ENCODE measurements around the gene BTBD16.

The BTBD16 gene

DNA sequence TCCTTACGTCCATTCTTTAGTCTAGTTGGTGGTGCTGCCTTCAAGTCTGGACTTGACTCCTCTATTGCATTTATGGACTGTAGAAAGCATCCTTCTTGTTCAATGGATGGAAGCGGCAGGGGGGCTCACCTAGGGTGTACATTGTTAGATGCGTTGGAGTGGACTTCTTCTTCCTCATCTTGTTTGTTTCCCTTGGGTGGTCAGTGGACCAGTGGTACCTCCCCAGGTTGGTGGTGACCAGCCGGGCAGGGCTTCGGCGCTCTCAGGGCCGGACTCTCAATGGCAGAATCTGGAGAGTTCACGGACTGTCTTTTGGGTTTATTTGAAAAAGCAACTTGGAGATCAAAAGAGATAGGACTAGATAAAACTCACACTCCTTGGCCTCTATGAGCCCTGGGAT, 6.2 kb upstream of the BTBD16 start:
- Histone ChIP-seq H3K23ac (ENCODE audit: low read depth, low read length, poor library complexity) (no peak overlapping the region), H2BK12ac (ENCODE audit: low read length) (no peak overlapping the region), H3K4me2 (ENCODE audit: insufficient read depth, low read length, poor library complexity, severe bottlenecking) (no peak overlapping the region), H4K91ac (ENCODE audit: low read depth, low read length, poor library complexity) (no peak overlapping the region), H2AK5ac (ENCODE audit: low read depth, low read length) (no peak overlapping the region), H2BK120ac (ENCODE audit: low read depth, low read length) (no peak overlapping the region), H3K9ac (ENCODE audit: low read depth, low read length, poor library complexity) (no peak overlapping the region), H3K27me3 (ENCODE audit: control insufficient read depth in 3 of 3, insufficient read depth in 3 of 3, low read depth in 1 of 3, low read length in 3 of 3) (no peaks in the 10 kb centered on the region), H3K9me3 (replicated peaks in 1 of 2; ENCODE audit: control insufficient read depth in 2 of 2, insufficient read depth in 1 of 2, low read depth in 1 of 2, low read length in 2 of 2) (peaks cover 4 to 25% of the 10 kb centered on the region in 2 donors), H4K8ac (ENCODE audit: low read depth, low read length) (no peak overlapping the region), H3K36me3 (replicated peaks in 1 of 2; ENCODE audit: control insufficient read depth in 2 of 2, insufficient read depth in 2 of 2, low read length in 2 of 2) (peaks cover 0 to 6% of the 10 kb centered on the region in 2 donors), H3K4me1 (ENCODE audit: control insufficient read depth in 2 of 2, insufficient read depth in 1 of 2, low read depth in 1 of 2, low read length in 2 of 2) (no peaks in the 10 kb centered on the region), H2BK15ac (ENCODE audit: low read length) (no peak overlapping the region), H3K18ac (ENCODE audit: low read length) (no peak overlapping the region), H3K4me3 (ENCODE audit: low read length in 2 of 2) (no peak overlapping the region), H2AFZ (ENCODE audit: low read length) (no peak overlapping the region), H2BK5ac (ENCODE audit: low read length) (no peak overlapping the region), H3K4ac (ENCODE audit: low read length) (no peak overlapping the region), H3K14ac (ENCODE audit: low read length) (no peak overlapping the region), H3K79me1 (ENCODE audit: low read depth, low read length) (no peaks in the 10 kb centered on the region), H3K27ac (replicated peaks; ENCODE audit: low read length) (no peak overlapping the region)
- no CpG with 5 or more reads among the region's 8 CpGs for WGBS, 2 donors (ENCODE audit: extremely low coverage in 2 of 2, insufficient read length in 2 of 2, insufficient replicate concordance in 1 of 2)
- DNase-seq (ENCODE audit: low spot score): no peak

DNA sequence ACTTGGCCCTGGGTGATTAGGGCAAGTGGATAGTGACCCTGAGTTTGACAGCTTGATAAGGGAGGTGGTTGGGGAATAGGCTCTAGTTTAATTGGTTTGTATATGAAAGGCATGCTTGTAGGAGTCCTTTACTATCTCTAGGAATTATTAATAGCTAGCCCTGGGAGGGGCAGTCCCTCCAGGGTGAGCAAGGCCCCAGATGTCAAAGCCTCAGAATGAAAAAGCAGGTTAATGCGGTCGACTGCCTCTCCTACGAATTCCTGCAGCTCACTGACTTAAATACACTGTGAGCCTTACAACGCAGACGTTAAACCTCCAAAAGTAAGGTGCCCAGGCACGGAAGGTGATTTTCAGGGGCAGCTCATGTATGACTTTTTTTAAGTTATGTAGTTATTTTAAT, 5.2 kb upstream of the BTBD16 start:
- no peak overlapping the region for H3K23ac ChIP-seq (ENCODE audit: low read depth, low read length, poor library complexity)
- H3K4me2 ChIP-seq (ENCODE audit: insufficient read depth, low read length, poor library complexity, severe bottlenecking): no peak overlapping the region
- no peak overlapping the region for H3K18ac ChIP-seq (ENCODE audit: low read length)
- H3K14ac ChIP-seq (ENCODE audit: low read length): no peak overlapping the region
- H3K4me3 ChIP-seq (ENCODE audit: low read length in 2 of 2): no peak overlapping the region
- H3K79me1 ChIP-seq (ENCODE audit: low read depth, low read length): no peaks in the 10 kb centered on the region
- no CpG with 5 or more reads among the region's 6 CpGs for WGBS, 2 donors (ENCODE audit: extremely low coverage in 2 of 2, insufficient read length in 2 of 2, insufficient replicate concordance in 1 of 2)
- H3K4ac ChIP-seq (ENCODE audit: low read length): no peak overlapping the region
- H2BK5ac ChIP-seq (ENCODE audit: low read length): no peak overlapping the region
- H3K9me3 ChIP-seq (replicated peaks in 1 of 2; ENCODE audit: control insufficient read depth in 2 of 2, insufficient read depth in 1 of 2, low read depth in 1 of 2, low read length in 2 of 2): peaks cover 4 to 25% of the 10 kb centered on the region in 2 donors
- no peak overlapping the region for H3K27ac ChIP-seq (replicated peaks; ENCODE audit: low read length)
- H2BK12ac ChIP-seq (ENCODE audit: low read length): no peak overlapping the region
- no peaks in the 10 kb centered on the region for H3K4me1 ChIP-seq (ENCODE audit: control insufficient read depth in 2 of 2, insufficient read depth in 1 of 2, low read depth in 1 of 2, low read length in 2 of 2)
- no peak overlapping the region for H2AFZ ChIP-seq (ENCODE audit: low read length)
- H3K9ac ChIP-seq (ENCODE audit: low read depth, low read length, poor library complexity): no peak overlapping the region
- no peak overlapping the region for H2AK5ac ChIP-seq (ENCODE audit: low read depth, low read length)
- no peak overlapping the region for H4K91ac ChIP-seq (ENCODE audit: low read depth, low read length, poor library complexity)
- H4K8ac ChIP-seq (ENCODE audit: low read depth, low read length): no peak overlapping the region
- H3K36me3 ChIP-seq (replicated peaks in 1 of 2; ENCODE audit: control insufficient read depth in 2 of 2, insufficient read depth in 2 of 2, low read length in 2 of 2): peaks cover 0 to 6% of the 10 kb centered on the region in 2 donors
- no peak overlapping the region for H2BK15ac ChIP-seq (ENCODE audit: low read length)
- no peak for DNase-seq (ENCODE audit: low spot score)
- no peak overlapping the region for H2BK120ac ChIP-seq (ENCODE audit: low read depth, low read length)
- no peaks in the 10 kb centered on the region for H3K27me3 ChIP-seq (ENCODE audit: control insufficient read depth in 3 of 3, insufficient read depth in 3 of 3, low read depth in 1 of 3, low read length in 3 of 3)

DNA sequence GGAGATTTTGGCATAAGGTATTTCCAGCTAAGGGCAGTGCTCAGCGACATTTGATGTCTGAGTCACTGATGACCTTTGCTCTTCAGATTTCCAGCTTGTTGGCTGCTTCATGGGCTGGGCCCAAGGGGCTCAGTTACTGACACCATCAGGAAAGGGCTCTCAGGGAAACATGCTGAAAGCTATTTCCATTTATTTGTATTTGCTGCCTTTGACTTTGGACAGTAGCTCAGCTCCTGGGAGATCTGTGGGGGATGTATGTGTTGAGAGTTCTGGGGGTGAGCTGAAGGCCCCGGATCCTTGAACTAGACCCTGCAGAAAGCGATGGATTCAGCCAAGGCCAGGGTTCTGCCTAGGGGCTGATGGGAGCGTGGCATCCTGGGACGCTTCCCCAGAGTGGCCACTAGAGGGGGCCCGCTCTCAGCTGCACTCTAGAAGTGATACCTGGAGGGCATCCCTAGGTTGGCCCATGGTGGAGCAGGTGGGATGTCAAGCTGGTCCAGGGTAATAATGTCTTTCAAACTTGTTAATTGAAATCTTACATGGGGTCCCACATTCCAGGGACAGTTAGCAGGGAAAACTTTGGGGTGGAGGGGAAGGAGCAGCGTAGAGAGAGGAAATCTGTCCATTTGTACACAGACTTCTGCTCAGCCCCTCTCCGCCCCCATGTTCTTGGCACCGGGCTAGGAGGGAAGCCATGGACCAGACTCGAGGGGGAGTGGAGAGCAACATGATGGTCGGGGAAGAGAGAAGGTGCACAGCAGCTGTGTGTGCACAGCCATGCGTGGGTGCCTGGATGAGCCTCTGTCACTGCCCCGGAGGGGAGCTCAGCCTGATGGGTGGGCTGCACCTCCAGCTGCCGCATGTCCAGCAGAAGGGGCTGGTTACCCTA, 3.0 kb upstream of the BTBD16 start:
- Histone ChIP-seq H3K27me3 (ENCODE audit: control insufficient read depth in 3 of 3, insufficient read depth in 3 of 3, low read depth in 1 of 3, low read length in 3 of 3) (no peaks in the 10 kb centered on the region), H2AFZ (ENCODE audit: low read length) (peak overlapping the region; percentile 68), H3K4ac (ENCODE audit: low read length) (no peak overlapping the region), H3K9ac (ENCODE audit: low read depth, low read length, poor library complexity) (no peak overlapping the region), H3K36me3 (replicated peaks in 1 of 2; ENCODE audit: control insufficient read depth in 2 of 2, insufficient read depth in 2 of 2, low read length in 2 of 2) (peaks cover 0 to 4% of the 10 kb centered on the region in 2 donors), H2BK120ac (ENCODE audit: low read depth, low read length) (no peak overlapping the region), H2BK15ac (ENCODE audit: low read length) (no peak overlapping the region), H4K8ac (ENCODE audit: low read depth, low read length) (no peak overlapping the region), H2AK5ac (ENCODE audit: low read depth, low read length) (no peak overlapping the region), H2BK12ac (ENCODE audit: low read length) (no peak overlapping the region), H2BK5ac (ENCODE audit: low read length) (no peak overlapping the region), H3K4me1 (ENCODE audit: control insufficient read depth in 2 of 2, insufficient read depth in 1 of 2, low read depth in 1 of 2, low read length in 2 of 2) (no peaks in the 10 kb centered on the region), H3K14ac (ENCODE audit: low read length) (no peak overlapping the region), H3K18ac (ENCODE audit: low read length) (no peak overlapping the region), H3K9me3 (replicated peaks in 1 of 2; ENCODE audit: control insufficient read depth in 2 of 2, insufficient read depth in 1 of 2, low read depth in 1 of 2, low read length in 2 of 2) (peaks cover under 1 to 10% of the 10 kb centered on the region in 2 donors), H3K4me2 (ENCODE audit: insufficient read depth, low read length, poor library complexity, severe bottlenecking) (no peak overlapping the region), H3K4me3 (ENCODE audit: low read length in 2 of 2) (no peak overlapping the region), H3K79me1 (ENCODE audit: low read depth, low read length) (no peaks in the 10 kb centered on the region), H3K23ac (ENCODE audit: low read depth, low read length, poor library complexity) (no peak overlapping the region), H4K91ac (ENCODE audit: low read depth, low read length, poor library complexity) (no peak overlapping the region), H3K27ac (replicated peaks; ENCODE audit: low read length) (no peak overlapping the region)
- DNase-seq (ENCODE audit: low spot score): peak; percentile 36
- WGBS, 2 donors (ENCODE audit: extremely low coverage in 2 of 2, insufficient read length in 2 of 2, insufficient replicate concordance in 1 of 2): no CpG with 5 or more reads among the region's 14 CpGs

DNA sequence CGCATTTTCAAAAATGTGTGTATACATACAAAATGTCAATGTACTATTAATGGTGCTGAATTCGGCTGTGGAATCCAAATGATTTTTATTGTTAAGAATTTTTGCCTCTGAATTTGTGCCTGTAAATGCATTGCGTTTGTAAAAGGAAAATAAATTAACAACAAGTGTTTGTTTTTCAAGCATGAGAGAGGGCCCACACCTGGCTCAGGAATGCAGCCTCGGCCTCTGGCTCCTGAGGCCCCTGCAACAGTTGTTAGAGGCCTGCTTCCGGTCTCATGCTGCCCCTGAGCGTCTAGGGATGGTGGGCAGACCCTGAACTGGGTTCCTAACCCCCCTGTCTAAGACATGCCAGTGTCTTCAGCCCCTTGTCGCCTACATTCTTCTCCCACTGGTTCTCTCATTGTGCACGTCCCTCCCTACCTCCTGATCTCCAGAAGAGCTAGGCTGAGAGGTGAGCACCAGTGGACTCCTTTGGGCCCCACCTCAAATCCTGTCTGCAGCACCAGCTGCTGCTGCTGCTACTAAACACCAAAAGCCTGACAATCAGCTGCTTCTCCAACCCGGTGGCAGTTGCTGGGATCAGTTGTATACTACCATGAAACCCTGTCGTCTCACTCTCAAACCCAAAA, 1.9 kb upstream of the BTBD16 start:
- Histone ChIP-seq H3K27me3 (ENCODE audit: control insufficient read depth in 3 of 3, insufficient read depth in 3 of 3, low read depth in 1 of 3, low read length in 3 of 3) (no peaks in the 10 kb centered on the region), H3K27ac (replicated peaks; ENCODE audit: low read length) (no peak overlapping the region), H3K4me2 (ENCODE audit: insufficient read depth, low read length, poor library complexity, severe bottlenecking) (no peak overlapping the region), H2AK5ac (ENCODE audit: low read depth, low read length) (no peak overlapping the region), H3K18ac (ENCODE audit: low read length) (no peak overlapping the region), H3K36me3 (replicated peaks in 1 of 2; ENCODE audit: control insufficient read depth in 2 of 2, insufficient read depth in 2 of 2, low read length in 2 of 2) (peaks cover 0 to 2% of the 10 kb centered on the region in 2 donors), H2BK5ac (ENCODE audit: low read length) (no peak overlapping the region), H2BK15ac (ENCODE audit: low read length) (no peak overlapping the region), H4K8ac (ENCODE audit: low read depth, low read length) (no peak overlapping the region), H3K14ac (ENCODE audit: low read length) (no peak overlapping the region), H2BK120ac (ENCODE audit: low read depth, low read length) (no peak overlapping the region), H3K23ac (ENCODE audit: low read depth, low read length, poor library complexity) (no peak overlapping the region), H4K91ac (ENCODE audit: low read depth, low read length, poor library complexity) (no peak overlapping the region), H3K9me3 (replicated peaks in 1 of 2; ENCODE audit: control insufficient read depth in 2 of 2, insufficient read depth in 1 of 2, low read depth in 1 of 2, low read length in 2 of 2) (no peaks in the 10 kb centered on the region), H2BK12ac (ENCODE audit: low read length) (no peak overlapping the region), H3K4me1 (ENCODE audit: control insufficient read depth in 2 of 2, insufficient read depth in 1 of 2, low read depth in 1 of 2, low read length in 2 of 2) (no peaks in the 10 kb centered on the region), H3K9ac (ENCODE audit: low read depth, low read length, poor library complexity) (no peak overlapping the region), H3K79me1 (ENCODE audit: low read depth, low read length) (no peaks in the 10 kb centered on the region), H3K4ac (ENCODE audit: low read length) (no peak overlapping the region), H2AFZ (ENCODE audit: low read length) (no peak overlapping the region), H3K4me3 (ENCODE audit: low read length in 2 of 2) (no peak overlapping the region)
- no CpG with 5 or more reads among the region's 10 CpGs for WGBS, 2 donors (ENCODE audit: extremely low coverage in 2 of 2, insufficient read length in 2 of 2, insufficient replicate concordance in 1 of 2)
- DNase-seq (ENCODE audit: low spot score): no peak

Data from neuronal stem cell (in vitro differentiated cells).